ENCODE data around the gene RNF214. TPM values are rescaled to one million over a fixed set of nuclear protein-coding genes. Genes with fewer than 3 reads are reported as not detected.
A peak's percentile ranks its signal among the peaks of the same experiment; 100 is the strongest.
"Not testable (repeated sequence)": the region's sequence is repeated elsewhere in the genome, so short reads cannot be mapped to it uniquely, and the experiment has no call there.

RNF214 gene
- total and polyA plus RNA-seq, 2 donors (not counting 1 experiment from before 2014, with no cell fraction given): 12.1 to 13.4 TPM

DNA sequence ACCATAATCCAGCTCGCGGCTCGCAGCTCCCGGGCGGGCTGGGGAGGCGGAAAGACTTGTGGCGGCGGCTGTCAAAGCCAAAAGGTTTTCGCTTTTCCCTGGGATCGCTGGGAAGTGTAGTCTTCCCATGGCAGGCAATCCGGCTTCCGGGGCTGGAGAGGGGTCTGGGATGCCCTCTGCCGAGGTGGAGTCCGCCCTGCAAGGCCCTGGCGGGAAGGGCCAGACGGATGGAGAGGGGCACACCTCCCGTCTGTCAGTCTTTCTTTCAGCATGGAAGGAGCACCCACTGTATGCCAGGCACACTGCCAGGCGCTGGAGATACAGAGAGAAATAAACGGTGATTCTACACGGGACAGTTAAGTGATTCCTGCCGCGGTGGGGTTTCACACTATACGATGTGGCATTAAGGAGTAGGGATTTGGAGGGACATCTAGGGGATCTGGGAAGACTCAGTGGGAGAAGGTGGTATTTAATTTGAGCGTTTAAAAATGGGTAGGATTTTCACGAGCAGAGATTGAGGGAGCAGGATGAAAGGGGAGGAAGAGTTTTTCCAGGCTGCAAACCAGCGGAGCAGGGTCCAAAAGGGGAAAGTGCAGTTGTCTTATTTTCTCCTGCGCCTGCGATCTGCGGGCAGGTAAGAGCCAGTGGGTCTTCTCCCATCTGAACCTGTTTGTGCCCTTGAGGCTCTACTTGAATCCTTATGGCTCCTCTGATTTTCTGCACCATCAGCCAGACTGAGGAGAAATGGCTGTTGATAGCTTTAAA, 83.9 kb downstream of the RNF214 start, which contains the start of gene BACE1:
Gene BACE1 (minus strand): TSS at position 60 of the 765 bp plus-strand sequence. CDS start 461 bp downstream, outside the sequence.
- peak within 1 kb of the TSS; percentile 81 to 87 (median 82) for H3K4me3 ChIP-seq (replicated peaks in 1 of 4; ENCODE audit: control extremely low read depth in 1 of 4, insufficient read depth in 1 of 4, low read depth in 3 of 4, low read length in 4 of 4)
- H3K27me3 ChIP-seq (ENCODE audit: control insufficient read depth, insufficient read depth, low read length): no peaks in the 10 kb centered on the region
- peaks cover 17% of the 10 kb centered on the region for H3K79me2 ChIP-seq (ENCODE audit: control insufficient read depth, insufficient read depth, low read length)
- peak within 1 kb of the TSS; percentile 93 for H3K4me2 ChIP-seq (ENCODE audit: extremely low read depth, insufficient read depth, low read length)
- peak within 1 kb of the TSS; percentile 51 for H3K27ac ChIP-seq (ENCODE audit: insufficient read depth, low read length)
- DNase-seq (ENCODE audit: low read depth in 2 of 2): peak; percentile 84 to 88
- peaks cover 8% of the 10 kb centered on the region for H3K4me1 ChIP-seq (ENCODE audit: control insufficient read depth, extremely low read depth, insufficient read depth, low read length)
- TF ChIP-seq EZH2 (IDR thresholded peaks at IDR 0.05; ENCODE audit: low read length, missing control alignments): no peak
- TF ChIP-seq, protein P1, sequence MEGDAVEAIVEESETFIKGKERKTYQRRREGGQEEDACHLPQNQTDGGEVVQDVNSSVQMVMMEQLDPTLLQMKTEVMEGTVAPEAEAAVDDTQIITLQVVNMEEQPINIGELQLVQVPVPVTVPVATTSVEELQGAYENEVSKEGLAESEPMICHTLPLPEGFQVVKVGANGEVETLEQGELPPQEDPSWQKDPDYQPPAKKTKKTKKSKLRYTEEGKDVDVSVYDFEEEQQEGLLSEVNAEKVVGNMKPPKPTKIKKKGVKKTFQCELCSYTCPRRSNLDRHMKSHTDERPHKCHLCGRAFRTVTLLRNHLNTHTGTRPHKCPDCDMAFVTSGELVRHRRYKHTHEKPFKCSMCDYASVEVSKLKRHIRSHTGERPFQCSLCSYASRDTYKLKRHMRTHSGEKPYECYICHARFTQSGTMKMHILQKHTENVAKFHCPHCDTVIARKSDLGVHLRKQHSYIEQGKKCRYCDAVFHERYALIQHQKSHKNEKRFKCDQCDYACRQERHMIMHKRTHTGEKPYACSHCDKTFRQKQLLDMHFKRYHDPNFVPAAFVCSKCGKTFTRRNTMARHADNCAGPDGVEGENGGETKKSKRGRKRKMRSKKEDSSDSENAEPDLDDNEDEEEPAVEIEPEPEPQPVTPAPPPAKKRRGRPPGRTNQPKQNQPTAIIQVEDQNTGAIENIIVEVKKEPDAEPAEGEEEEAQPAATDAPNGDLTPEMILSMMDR (conservative IDR thresholded peaks at IDR 0.05 in 1 of 2, IDR thresholded peaks at IDR 0.05 in 1 of 2; ENCODE audit: low read depth in 1 of 2, low read length in 2 of 2): peak; percentile 38 to 69
- H4K20me1 ChIP-seq (ENCODE audit: control insufficient read depth, extremely low read depth, insufficient read depth, low read length): no peaks in the 10 kb centered on the region
- H2AFZ ChIP-seq (ENCODE audit: low read length): peak within 1 kb of the TSS; percentile 98
- peak within 1 kb of the TSS; percentile 73 for H3K9ac ChIP-seq (ENCODE audit: insufficient read depth, low read length)
- no peaks in the 10 kb centered on the region for H3K36me3 ChIP-seq (ENCODE audit: control insufficient read depth, insufficient read depth, low read length)
- no peaks in the 10 kb centered on the region for H3K9me3 ChIP-seq (ENCODE audit: control insufficient read depth, insufficient read depth, low read depth, low read length)

DNA sequence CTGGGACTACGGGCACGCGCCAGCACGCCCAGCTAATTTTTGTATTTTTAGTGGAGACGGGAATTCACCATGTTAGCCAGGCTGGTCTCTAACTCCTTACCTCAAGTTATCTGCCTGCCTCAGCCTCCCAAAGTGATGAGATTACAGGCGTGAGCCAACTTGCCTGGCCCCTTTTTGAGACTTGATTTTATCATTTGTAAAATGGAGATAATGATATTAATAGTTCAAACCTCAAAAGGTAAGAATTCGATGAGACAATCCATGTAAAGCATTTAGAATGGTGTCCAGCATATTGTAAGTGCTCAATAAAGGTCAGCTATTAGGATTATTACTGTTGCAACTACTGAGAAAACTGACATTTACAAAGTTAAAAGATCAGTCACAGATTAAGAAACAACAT, 86.3 kb downstream of the RNF214 start:
- H3K27me3 ChIP-seq (ENCODE audit: control insufficient read depth, insufficient read depth, low read length): no peaks in the 10 kb centered on the region
- H3K4me2 ChIP-seq (ENCODE audit: extremely low read depth, insufficient read depth, low read length): no peak overlapping the region
- DNase-seq (ENCODE audit: low read depth in 2 of 2): no peak
- TF ChIP-seq EZH2 (IDR thresholded peaks at IDR 0.05; ENCODE audit: low read length, missing control alignments): no peak
- TF ChIP-seq, protein P1 (conservative IDR thresholded peaks at IDR 0.05 in 1 of 2, IDR thresholded peaks at IDR 0.05 in 1 of 2; ENCODE audit: low read depth in 1 of 2, low read length in 2 of 2): no peak
- H3K36me3 ChIP-seq (ENCODE audit: control insufficient read depth, insufficient read depth, low read length): no peaks in the 10 kb centered on the region
- no peak overlapping the region for H3K27ac ChIP-seq (ENCODE audit: insufficient read depth, low read length)
- H3K9me3 ChIP-seq (ENCODE audit: control insufficient read depth, insufficient read depth, low read depth, low read length): no peaks in the 10 kb centered on the region
- H3K4me3 ChIP-seq (replicated peaks in 1 of 4; ENCODE audit: control extremely low read depth in 1 of 4, insufficient read depth in 1 of 4, low read depth in 3 of 4, low read length in 4 of 4): no peak overlapping the region
- no peak overlapping the region for H2AFZ ChIP-seq (ENCODE audit: low read length)
- no peak overlapping the region for H3K9ac ChIP-seq (ENCODE audit: insufficient read depth, low read length)
- no peaks in the 10 kb centered on the region for H4K20me1 ChIP-seq (ENCODE audit: control insufficient read depth, extremely low read depth, insufficient read depth, low read length)
- H3K79me2 ChIP-seq (ENCODE audit: control insufficient read depth, insufficient read depth, low read length): peaks cover 15% of the 10 kb centered on the region
- H3K4me1 ChIP-seq (ENCODE audit: control insufficient read depth, extremely low read depth, insufficient read depth, low read length): peaks cover 8% of the 10 kb centered on the region

DNA sequence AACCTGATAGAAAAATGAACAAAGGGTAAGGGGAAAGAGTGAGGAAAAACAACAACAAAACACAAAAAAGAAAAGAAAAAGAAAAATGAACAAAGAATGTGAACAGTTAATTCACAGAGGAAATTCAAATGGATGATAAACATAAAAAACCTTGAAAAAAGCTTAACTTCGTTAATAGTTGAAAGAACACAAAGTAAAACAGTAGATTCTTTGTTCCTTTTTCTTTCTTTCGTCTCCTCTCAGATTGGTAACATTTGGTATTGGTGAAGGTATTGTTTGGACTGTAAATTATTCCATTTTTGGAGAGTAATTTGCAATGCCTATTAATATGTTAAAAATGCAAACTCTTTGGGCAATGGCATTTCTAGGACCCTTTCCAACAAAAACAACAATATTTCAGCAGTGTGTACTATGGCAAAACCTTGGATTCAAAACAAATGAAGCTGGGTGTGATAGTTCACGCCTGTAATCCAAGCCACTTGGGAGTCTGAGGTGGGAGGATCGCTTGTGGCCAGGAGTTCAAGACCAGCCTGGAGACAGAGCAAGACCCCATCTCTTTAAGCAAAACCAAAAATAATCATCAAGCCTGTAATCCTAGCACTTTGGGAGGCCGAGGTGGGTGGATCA, 86.9 kb downstream of the RNF214 start:
- H2AFZ ChIP-seq (ENCODE audit: low read length): no peak overlapping the region

DNA sequence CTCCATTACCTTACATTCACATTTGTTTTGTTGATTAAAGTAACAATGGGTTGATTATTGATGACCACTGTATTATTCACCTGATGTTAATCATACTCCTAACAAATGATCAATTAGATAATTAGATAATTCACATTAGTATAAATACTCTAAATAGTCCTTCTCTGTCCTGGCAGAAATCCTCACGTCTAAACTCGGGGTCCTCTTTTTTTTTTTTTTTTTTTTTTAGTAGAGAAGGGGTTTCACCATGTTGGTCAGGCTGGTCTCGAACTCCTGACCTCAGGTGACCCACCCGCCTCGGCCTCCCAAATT, 94.7 kb downstream of the RNF214 start:
- not testable (repeated sequence) for H4K20me1 ChIP-seq (ENCODE audit: control insufficient read depth, extremely low read depth, insufficient read depth, low read length); H3K4me2 ChIP-seq (ENCODE audit: extremely low read depth, insufficient read depth, low read length); H3K36me3 ChIP-seq (ENCODE audit: control insufficient read depth, insufficient read depth, low read length); DNase-seq (ENCODE audit: low read depth in 2 of 2); H2AFZ ChIP-seq (ENCODE audit: low read length); H3K79me2 ChIP-seq (ENCODE audit: control insufficient read depth, insufficient read depth, low read length); H3K9me3 ChIP-seq (ENCODE audit: control insufficient read depth, insufficient read depth, low read depth, low read length); H3K4me1 ChIP-seq (ENCODE audit: control insufficient read depth, extremely low read depth, insufficient read depth, low read length); H3K27me3 ChIP-seq (ENCODE audit: control insufficient read depth, insufficient read depth, low read length)
- Histone ChIP-seq H3K4me3 (replicated peaks in 1 of 4; ENCODE audit: control extremely low read depth in 1 of 4, insufficient read depth in 1 of 4, low read depth in 3 of 4, low read length in 4 of 4) (peak overlapping the region; percentile 14 to 90 (median 76)), H3K27ac (ENCODE audit: insufficient read depth, low read length) (peak overlapping the region; percentile 94), H3K9ac (ENCODE audit: insufficient read depth, low read length) (peak overlapping the region; percentile 97)

More for the DNA sequence above, 86.9 kb downstream of the RNF214 start:
- H3K36me3 ChIP-seq (ENCODE audit: control insufficient read depth, insufficient read depth, low read length): no peaks in the 10 kb centered on the region
- TF ChIP-seq, protein P1 (conservative IDR thresholded peaks at IDR 0.05 in 1 of 2, IDR thresholded peaks at IDR 0.05 in 1 of 2; ENCODE audit: low read depth in 1 of 2, low read length in 2 of 2): no peak
- no peak for TF ChIP-seq EZH2 (IDR thresholded peaks at IDR 0.05; ENCODE audit: low read length, missing control alignments)
- H3K9me3 ChIP-seq (ENCODE audit: control insufficient read depth, insufficient read depth, low read depth, low read length): no peaks in the 10 kb centered on the region
- peak; percentile 53 to 80 for DNase-seq (ENCODE audit: low read depth in 2 of 2)
- no peaks in the 10 kb centered on the region for H4K20me1 ChIP-seq (ENCODE audit: control insufficient read depth, extremely low read depth, insufficient read depth, low read length)
- no peak overlapping the region for H3K27ac ChIP-seq (ENCODE audit: insufficient read depth, low read length)
- peaks cover 10% of the 10 kb centered on the region for H3K79me2 ChIP-seq (ENCODE audit: control insufficient read depth, insufficient read depth, low read length)
- no peak overlapping the region for H3K4me2 ChIP-seq (ENCODE audit: extremely low read depth, insufficient read depth, low read length)
- no peak overlapping the region for H3K9ac ChIP-seq (ENCODE audit: insufficient read depth, low read length)
- peaks cover 7% of the 10 kb centered on the region for H3K4me1 ChIP-seq (ENCODE audit: control insufficient read depth, extremely low read depth, insufficient read depth, low read length)
- no peak overlapping the region for H3K4me3 ChIP-seq (replicated peaks in 1 of 4; ENCODE audit: control extremely low read depth in 1 of 4, insufficient read depth in 1 of 4, low read depth in 3 of 4, low read length in 4 of 4)
- no peaks in the 10 kb centered on the region for H3K27me3 ChIP-seq (ENCODE audit: control insufficient read depth, insufficient read depth, low read length)
